ENCODE results near the gene PKDCC. TPM values are rescaled to one million over a fixed set of nuclear protein-coding genes. Genes with fewer than 3 reads are reported as not detected.
A peak's percentile ranks its signal among the peaks of the same experiment; 100 is the strongest.

The PKDCC gene
- total RNA-seq, 1 donor from 2014 or later, result 123 TPM

- peak; percentile 74 for TF ChIP-seq CTCF (IDR thresholded peaks at IDR 0.05; ENCODE audit: unreplicated experiment)
- peak in 1 of 2 experiments; percentile 53 for DNase-seq (ENCODE audit: low spot score in 2 of 2, unreplicated experiment in 2 of 2)
- Mint-ChIP-seq H3K4me1 (peaks cover 23% of the 10 kb centered on the region), H3K36me3 (no peaks in the 10 kb centered on the region), H3K9me3 (no peaks in the 10 kb centered on the region), H3K27me3 (ENCODE audit: low read depth) (peaks cover 2% of the 10 kb centered on the region), H3K4me3 (no peak overlapping the region), H3K27ac (no peak overlapping the region)
Measured at GRCh38 chr2:42089340-42089925, 41.6 kb downstream of the PKDCC start.

GRCh38 chr2:42090216-42090615 lies 42.4 kb downstream of the PKDCC start:
- no peaks in the 10 kb centered on the region for H3K36me3 Mint-ChIP-seq
- H3K9me3 Mint-ChIP-seq, result no peaks in the 10 kb centered on the region
- peaks cover 2% of the 10 kb centered on the region for H3K27me3 Mint-ChIP-seq (ENCODE audit: low read depth)
- no peak overlapping the region for H3K4me3 Mint-ChIP-seq
- no peak for DNase-seq (ENCODE audit: low spot score in 2 of 2, unreplicated experiment in 2 of 2)
- peaks cover 18% of the 10 kb centered on the region for H3K4me1 Mint-ChIP-seq
- no peak for TF ChIP-seq CTCF (IDR thresholded peaks at IDR 0.05; ENCODE audit: unreplicated experiment)
- H3K27ac Mint-ChIP-seq, result no peak overlapping the region

- Mint-ChIP-seq H3K9me3 (no peaks in the 10 kb centered on the region), H3K27ac (no peak overlapping the region), H3K4me3 (no peak overlapping the region), H3K36me3 (no peaks in the 10 kb centered on the region), H3K27me3 (ENCODE audit: low read depth) (peaks cover 2% of the 10 kb centered on the region), H3K4me1 (peaks cover 10% of the 10 kb centered on the region)
- DNase-seq (ENCODE audit: low spot score in 2 of 2, unreplicated experiment in 2 of 2), result no peak
- TF ChIP-seq CTCF (IDR thresholded peaks at IDR 0.05; ENCODE audit: unreplicated experiment), result no peak
Measured at GRCh38 chr2:42091671-42092070, 43.9 kb downstream of the PKDCC start.

- DNase-seq (ENCODE audit: low spot score in 2 of 2, unreplicated experiment in 2 of 2), result no peak
- peak overlapping the region; percentile 8 for H3K27ac Mint-ChIP-seq
- peaks cover 9% of the 10 kb centered on the region for H3K4me1 Mint-ChIP-seq
- no peak for TF ChIP-seq CTCF (IDR thresholded peaks at IDR 0.05; ENCODE audit: unreplicated experiment)
- no peaks in the 10 kb centered on the region for H3K36me3 Mint-ChIP-seq
- H3K4me3 Mint-ChIP-seq, result no peak overlapping the region
- H3K9me3 Mint-ChIP-seq, result no peaks in the 10 kb centered on the region
- peaks cover 2% of the 10 kb centered on the region for H3K27me3 Mint-ChIP-seq (ENCODE audit: low read depth)
Measured at GRCh38 chr2:42092084-42092996, 44.5 kb downstream of the PKDCC start.

- no peak for TF ChIP-seq CTCF (IDR thresholded peaks at IDR 0.05; ENCODE audit: unreplicated experiment)
- DNase-seq (ENCODE audit: low spot score in 2 of 2, unreplicated experiment in 2 of 2), result no peak
- Mint-ChIP-seq H3K27me3 (ENCODE audit: low read depth) (peaks cover 2% of the 10 kb centered on the region), H3K4me1 (peaks cover 13% of the 10 kb centered on the region), H3K9me3 (no peaks in the 10 kb centered on the region), H3K36me3 (no peaks in the 10 kb centered on the region), H3K27ac (no peak overlapping the region), H3K4me3 (no peak overlapping the region)
Measured at GRCh38 chr2:42094114-42094513, 46.3 kb downstream of the PKDCC start.

All from mesothelial cell of epicardium (in vitro differentiated cells).